Muscle layer of colon (tissue), 2 donors: ENCODE data around the gene C1QTNF5.

Source experiments
- H3K27ac ChIP-seq: one replicate; pipeline ENCODE4 v1.7.0; 2013; ENCODE audit warnings: low read depth, mild to moderate bottlenecking, low read length, moderate library complexity
- H3K27me3 ChIP-seq, 2 donors: one replicate each; pipeline ENCODE4 v1.7.0; 2013; ENCODE audit warnings: low read length in 2 of 2, mild to moderate bottlenecking in 2 of 2; ENCODE audit not compliant: insufficient read depth in 2 of 2, control insufficient read depth in 1 of 2
- H3K36me3 ChIP-seq: one replicate; pipeline ENCODE4 v1.7.0; 2013; ENCODE audit warnings: mild to moderate bottlenecking, low read length; ENCODE audit not compliant: insufficient read depth
- H3K4me1 ChIP-seq: one replicate; pipeline ENCODE4 v1.7.0; 2013; ENCODE audit warnings: mild to moderate bottlenecking, low read length; ENCODE audit not compliant: insufficient read depth
- H3K4me3 ChIP-seq, 2 donors: one replicate each; pipeline ENCODE4 v1.7.0; 2013; ENCODE audit warnings: low read length in 2 of 2, low read depth in 1 of 2, mild to moderate bottlenecking in 1 of 2, moderate library complexity in 1 of 2
- H3K9ac ChIP-seq: one replicate; pipeline ENCODE4 v1.7.0; 2013; ENCODE audit warnings: low read length
- H3K9me3 ChIP-seq: one replicate; pipeline ENCODE4 v1.7.0; 2013; ENCODE audit warnings: mild to moderate bottlenecking, low read length
- donor health status: abdominal sarcoma.
- donor health status: Adenocarcinoma of cecum.

C1QTNF5 gene

DNA sequence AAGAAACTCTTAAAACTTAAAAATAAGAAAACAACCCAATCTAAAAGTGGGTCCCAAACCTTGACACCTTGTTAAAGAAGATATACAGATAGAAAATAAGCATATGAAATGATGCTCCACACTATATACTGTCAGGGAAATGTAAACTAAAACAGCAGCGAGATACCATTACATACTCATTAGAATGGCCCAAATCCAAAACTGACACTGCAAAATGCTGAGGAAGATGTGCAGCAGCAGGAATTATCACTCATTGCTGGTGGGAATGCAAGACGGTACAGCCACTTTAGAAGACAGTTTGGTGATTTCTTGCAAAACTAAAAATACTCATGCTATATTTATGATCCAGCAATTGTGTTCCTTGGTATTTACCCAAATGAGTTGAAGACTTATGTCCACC lies 11.4 kb downstream of the C1QTNF5 start:
- Histone ChIP-seq H3K9ac (no peak overlapping the region), H3K27ac (no peak overlapping the region), H3K9me3 (no peaks in the 10 kb centered on the region), H3K4me1 (no peaks in the 10 kb centered on the region), H3K4me3 (no peak overlapping the region), H3K27me3 (no peaks in the 10 kb centered on the region), H3K36me3 (no peaks in the 10 kb centered on the region)

DNA sequence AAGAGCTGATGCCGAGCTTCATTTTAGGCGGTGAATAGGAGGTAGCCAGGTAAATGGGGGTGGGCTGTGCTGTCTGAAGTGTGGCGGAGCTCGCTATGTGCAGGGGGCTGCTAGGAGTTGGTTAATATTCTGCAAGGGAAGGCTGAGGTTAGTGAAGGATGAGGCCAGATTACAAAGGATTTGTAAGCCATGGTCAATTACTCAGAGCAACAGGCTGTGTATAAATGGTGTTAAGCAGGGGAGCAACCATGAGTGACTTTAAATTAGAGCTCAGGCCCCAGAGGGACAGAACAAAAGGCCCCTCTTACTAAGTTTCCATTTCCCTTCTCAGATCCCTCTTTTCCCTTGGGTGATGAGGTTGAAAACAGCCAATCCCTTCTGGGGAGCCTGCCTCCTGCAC lies 16.5 kb downstream of the C1QTNF5 start:
- H3K9ac ChIP-seq: no peak overlapping the region
- no peaks in the 10 kb centered on the region for H3K27me3 ChIP-seq
- H3K36me3 ChIP-seq: no peaks in the 10 kb centered on the region
- H3K9me3 ChIP-seq: no peaks in the 10 kb centered on the region
- peaks cover 30% of the 10 kb centered on the region for H3K4me1 ChIP-seq
- H3K4me3 ChIP-seq: no peak overlapping the region
- H3K27ac ChIP-seq: peak overlapping the region; percentile 63

DNA sequence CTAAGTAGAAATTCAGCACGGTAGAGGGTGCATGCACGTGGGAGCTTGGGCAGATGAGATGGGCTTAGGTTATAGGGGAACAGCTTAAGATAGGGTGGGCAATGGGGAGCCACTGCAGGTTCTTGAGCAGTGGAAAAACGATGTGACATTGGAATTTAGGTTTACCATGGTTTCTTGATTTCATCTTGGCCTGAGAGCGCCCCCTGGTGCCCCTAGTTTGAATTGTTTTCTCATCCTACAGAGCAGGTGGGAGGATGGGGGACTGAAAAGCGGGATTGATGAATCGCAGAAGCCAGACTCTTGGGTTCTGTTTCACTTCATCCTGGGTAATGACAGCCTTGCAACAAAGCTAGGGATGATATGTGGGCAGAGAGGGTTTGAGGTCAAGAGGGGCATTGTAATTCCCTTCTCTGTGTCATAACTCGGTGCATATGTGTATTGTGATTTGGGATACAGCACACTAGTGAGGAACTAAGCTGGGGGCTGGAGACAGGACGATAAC lies 17.1 kb downstream of the C1QTNF5 start:
- peaks cover 36% of the 10 kb centered on the region for H3K4me1 ChIP-seq
- no peaks in the 10 kb centered on the region for H3K9me3 ChIP-seq
- no peaks in the 10 kb centered on the region for H3K36me3 ChIP-seq
- no peaks in the 10 kb centered on the region for H3K27me3 ChIP-seq
- H3K27ac ChIP-seq: peak overlapping the region; percentile 63
- no peak overlapping the region for H3K9ac ChIP-seq
- H3K4me3 ChIP-seq: no peak overlapping the region

DNA sequence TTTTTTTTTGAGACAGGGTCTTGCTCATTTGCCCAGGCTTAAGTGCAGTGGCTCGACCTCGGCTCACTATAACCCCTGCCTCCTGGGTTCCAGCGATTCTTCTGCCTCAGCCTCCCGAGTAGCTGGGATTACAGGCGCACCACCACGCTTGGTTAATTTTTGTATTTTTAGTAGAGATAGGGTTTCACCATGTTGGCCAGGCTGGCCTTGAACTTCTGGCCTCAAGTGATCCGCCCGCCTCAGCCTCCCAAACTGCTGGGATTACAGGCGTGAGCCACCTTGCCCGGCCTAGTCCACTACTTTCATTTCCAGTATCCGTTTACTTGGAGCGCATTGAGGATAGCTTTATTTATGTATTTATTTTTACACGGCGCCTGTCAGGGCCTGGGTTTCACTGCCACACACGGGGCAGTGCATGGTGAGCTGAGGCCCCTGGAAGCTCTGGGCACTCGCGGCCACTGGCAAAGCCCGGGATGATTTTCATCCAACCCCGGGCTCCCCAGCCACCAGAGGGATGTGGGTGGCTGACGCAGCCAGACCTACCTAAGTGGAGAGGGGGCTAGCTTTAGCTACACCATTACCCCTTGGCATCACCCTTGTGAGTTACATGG lies 17.7 kb downstream of the C1QTNF5 start:
- Histone ChIP-seq H3K36me3 (no peaks in the 10 kb centered on the region), H3K9me3 (no peaks in the 10 kb centered on the region), H3K9ac (no peak overlapping the region), H3K4me1 (peaks cover 41% of the 10 kb centered on the region), H3K27me3 (no peaks in the 10 kb centered on the region), H3K4me3 (no peak overlapping the region), H3K27ac (peak overlapping the region; percentile 63)

DNA sequence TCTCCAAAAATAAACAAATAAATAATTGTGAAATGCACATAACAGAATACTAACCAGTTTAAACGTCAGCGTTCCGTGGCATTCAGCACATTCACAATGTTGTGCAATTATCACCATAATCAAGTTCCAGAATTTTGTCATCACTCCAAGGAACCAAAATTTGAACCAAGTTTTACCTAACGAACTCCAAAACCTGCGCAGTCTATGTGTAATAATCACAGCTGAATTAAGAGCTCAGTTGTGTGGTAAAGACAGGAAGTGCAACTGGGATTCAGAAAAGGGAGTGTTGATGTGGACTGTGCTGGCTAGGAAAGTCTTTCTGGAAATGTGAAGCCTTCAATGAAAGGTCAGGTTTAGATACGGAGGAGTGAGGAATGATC lies 18.3 kb downstream of the C1QTNF5 start:
- Histone ChIP-seq H3K9me3 (no peaks in the 10 kb centered on the region), H3K4me3 (no peak overlapping the region), H3K36me3 (no peaks in the 10 kb centered on the region), H3K27me3 (no peaks in the 10 kb centered on the region), H3K27ac (peak overlapping the region; percentile 5), H3K4me1 (peaks cover 48% of the 10 kb centered on the region), H3K9ac (no peak overlapping the region)

DNA sequence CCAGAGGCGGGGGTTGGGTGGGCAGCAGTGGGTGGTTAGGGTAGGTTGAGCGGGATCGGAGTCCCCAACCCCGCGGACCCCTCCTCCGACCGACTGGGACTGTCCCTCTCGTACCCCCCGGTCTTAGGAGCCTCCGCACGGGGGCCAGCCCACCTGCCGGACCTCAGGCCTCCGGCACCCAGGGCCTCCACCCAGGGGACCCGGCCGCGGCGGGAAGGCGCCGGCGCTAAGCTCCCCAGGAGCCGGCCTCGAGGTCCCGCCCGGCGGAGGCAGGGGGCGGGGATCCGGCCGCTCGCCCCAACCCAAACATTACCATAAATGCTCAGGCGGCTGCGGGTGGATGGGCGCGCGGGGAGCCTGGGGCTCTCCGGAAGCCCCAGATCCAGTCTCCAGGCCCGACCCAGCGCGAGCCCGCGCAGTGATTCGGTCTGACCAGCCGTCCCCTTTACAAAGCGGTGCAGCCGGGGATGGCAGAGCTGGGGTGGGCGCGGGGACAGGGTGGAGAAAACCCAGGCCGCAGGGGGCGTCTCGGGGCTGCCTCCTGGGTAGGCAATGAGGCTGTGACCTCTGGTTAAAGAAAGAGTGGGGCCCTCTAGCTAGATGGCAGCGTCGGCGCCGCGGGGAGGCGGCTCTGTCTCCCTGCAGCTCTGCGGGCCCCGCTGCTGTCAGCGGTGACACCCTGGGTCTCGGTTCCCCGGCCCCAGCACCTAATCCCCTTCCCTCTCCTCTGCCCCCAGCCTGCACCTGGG lies 19.7 kb downstream of the C1QTNF5 start:
- peak overlapping the region; percentile 46 to 66 for H3K4me3 ChIP-seq
- H3K9ac ChIP-seq: peak overlapping the region; percentile 87
- H3K27ac ChIP-seq: peak overlapping the region; percentile 99
- peaks cover 50% of the 10 kb centered on the region for H3K4me1 ChIP-seq
- no peaks in the 10 kb centered on the region for H3K36me3 ChIP-seq
- no peaks in the 10 kb centered on the region for H3K9me3 ChIP-seq
- no peaks in the 10 kb centered on the region for H3K27me3 ChIP-seq

DNA sequence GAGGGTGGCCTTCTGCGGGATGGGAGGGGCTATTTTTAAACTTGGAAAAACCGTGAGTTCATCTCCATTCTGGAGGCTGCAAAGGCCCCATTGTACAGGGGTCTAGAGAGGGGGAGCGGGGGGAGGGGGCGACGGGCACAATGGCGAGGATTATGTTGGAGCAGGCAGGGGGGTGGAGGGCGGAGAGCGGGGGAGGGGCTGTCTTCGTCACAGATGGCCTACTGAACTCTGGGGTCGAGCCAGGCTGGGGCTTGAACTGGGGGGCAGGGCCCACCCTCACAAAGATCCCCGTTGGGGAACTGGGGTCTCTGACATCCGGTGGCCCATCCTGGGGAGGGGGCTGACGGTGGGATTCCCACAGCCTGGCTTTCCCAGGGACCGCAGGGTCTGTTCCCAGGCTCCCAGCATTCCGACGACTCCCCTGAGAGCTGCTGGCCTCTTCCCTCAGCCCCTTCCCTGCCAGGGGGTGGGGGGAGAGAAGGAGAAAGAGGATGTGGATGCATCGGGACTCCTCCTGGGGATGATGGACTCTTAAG lies 20.4 kb downstream of the C1QTNF5 start:
- Histone ChIP-seq H3K27ac (peak overlapping the region; percentile 99), H3K36me3 (no peaks in the 10 kb centered on the region), H3K4me1 (peaks cover 57% of the 10 kb centered on the region), H3K4me3 (peak overlapping the region; percentile 46 to 66), H3K9ac (peak overlapping the region; percentile 85), H3K27me3 (no peaks in the 10 kb centered on the region), H3K9me3 (no peaks in the 10 kb centered on the region)

DNA sequence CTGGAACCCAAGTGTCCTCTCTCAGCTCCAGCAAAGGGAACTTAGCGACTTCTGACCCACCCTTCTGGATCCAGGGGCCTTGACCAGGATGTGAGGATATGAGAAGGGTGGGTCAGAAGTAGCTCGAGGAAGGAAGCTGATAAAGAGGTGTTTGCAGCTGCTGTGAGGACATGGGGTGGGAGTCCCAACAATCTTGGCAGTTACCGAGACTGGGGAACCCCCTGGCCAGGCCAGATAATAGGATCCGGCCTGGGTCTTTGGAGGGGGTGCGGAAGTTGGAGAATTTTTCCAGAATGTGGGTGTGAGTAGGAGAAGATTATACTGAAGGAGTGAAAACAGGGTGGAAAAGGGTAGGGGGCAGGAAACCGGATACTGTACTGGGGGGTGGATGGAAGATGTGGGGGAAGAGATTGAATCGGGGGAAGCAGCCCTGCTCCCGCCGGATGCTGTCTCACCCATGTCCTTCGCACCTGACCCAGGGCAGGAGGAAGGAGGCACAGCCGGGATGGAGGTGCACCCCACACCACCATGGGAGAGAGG lies 20.9 kb downstream of the C1QTNF5 start:
- Histone ChIP-seq H3K4me1 (peaks cover 59% of the 10 kb centered on the region), H3K36me3 (peaks cover 4% of the 10 kb centered on the region), H3K27me3 (no peaks in the 10 kb centered on the region), H3K27ac (peak overlapping the region; percentile 99), H3K9ac (peak overlapping the region; percentile 29), H3K4me3 (peak overlapping the region in 1 of 2 donors; percentile 46), H3K9me3 (no peaks in the 10 kb centered on the region)

DNA sequence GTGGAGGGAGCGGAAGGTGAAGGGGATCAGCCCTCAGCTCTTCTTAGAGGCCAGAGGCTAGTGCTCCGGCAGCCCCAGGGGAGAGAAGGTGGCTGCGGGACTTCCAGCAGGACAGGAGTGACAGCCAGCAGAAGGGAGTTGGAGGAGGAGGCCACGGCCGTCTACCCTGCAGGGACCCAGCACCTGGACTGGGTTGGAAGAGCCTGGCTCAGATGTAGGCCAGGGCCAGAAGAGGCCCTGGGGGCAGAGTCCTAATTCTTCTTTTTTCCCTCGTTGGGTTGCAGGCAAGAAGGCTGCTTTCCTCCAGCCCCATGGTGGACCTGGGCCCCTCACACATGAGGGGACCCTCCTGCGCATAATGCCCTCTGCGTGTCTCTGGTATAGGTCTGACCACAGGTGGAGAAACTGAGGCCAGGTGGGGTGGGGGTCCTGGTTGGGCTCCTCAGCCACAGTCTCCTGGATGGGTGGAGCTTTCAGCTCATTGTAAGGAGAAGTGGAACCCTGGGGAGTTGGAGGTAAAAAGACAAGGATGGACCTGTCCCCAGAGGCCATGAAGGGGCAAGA lies 21.5 kb downstream of the C1QTNF5 start:
- Histone ChIP-seq H3K9ac (peak overlapping the region; percentile 29), H3K9me3 (no peaks in the 10 kb centered on the region), H3K4me3 (no peak overlapping the region), H3K27me3 (no peaks in the 10 kb centered on the region), H3K27ac (peak overlapping the region; percentile 99), H3K36me3 (peaks cover 10% of the 10 kb centered on the region), H3K4me1 (peaks cover 64% of the 10 kb centered on the region)

DNA sequence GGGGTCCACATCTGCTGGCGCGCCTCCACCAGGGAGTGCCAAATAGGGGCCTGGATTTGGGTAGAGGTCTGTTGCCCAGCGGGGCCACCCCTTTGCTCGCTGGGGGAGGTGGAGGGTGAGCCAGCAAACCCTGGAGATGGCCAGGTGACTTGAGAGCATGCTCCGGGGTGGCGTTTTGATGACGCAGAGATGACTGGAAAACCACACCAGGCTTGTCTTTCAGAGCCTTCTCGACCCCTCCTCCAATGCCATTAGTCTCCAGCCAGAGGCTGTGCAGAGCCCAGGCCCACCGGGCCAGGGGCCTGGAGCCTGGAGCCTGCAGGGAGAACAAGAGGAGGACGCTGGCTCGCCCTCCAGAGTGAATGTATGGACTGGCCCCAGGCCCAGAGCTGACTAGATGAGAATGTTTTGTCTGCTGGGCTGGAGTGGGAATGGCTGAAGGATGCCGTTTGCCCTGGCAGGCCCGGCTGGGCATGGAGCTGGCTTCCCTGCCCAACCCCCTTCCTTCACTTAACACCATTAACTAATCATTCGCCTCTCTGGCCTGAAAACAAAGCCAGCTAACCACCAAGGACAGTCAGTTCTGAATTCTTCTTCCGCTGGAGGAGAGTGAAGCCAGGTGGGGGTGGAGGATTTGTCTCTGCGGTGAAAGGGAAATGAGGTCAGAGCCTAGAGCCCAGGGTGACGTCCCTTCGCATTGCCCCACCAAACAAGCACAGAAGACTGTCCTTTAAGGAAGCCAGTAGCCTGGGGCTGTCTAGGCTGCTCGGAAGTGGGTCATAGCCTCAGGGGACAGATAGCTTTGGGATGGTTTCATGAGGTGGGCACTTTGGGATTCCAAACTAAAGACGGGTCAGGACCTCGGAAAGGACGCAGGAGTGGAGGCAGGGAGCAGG lies 22.2 kb downstream of the C1QTNF5 start:
- H3K27me3 ChIP-seq: no peaks in the 10 kb centered on the region
- no peaks in the 10 kb centered on the region for H3K9me3 ChIP-seq
- H3K9ac ChIP-seq: peak overlapping the region; percentile 29
- peak overlapping the region; percentile 99 for H3K27ac ChIP-seq
- peak overlapping the region in 1 of 2 donors; percentile 45 for H3K4me3 ChIP-seq
- H3K4me1 ChIP-seq: peaks cover 58% of the 10 kb centered on the region
- peaks cover 17% of the 10 kb centered on the region for H3K36me3 ChIP-seq
